PFSK-1 (cell line): ENCODE results near the gene SLC44A2.

Source experiments
- FOXP2 ChIP-seq: optimal IDR thresholded peaks from 2 replicates; pipeline ENCODE3; 2011; ENCODE audit warnings: borderline replicate concordance, control low read depth, inconsistent platforms; ENCODE audit not compliant: insufficient read depth; ENCODE audit errors: extremely low read length, extremely low read depth
- POLR2AphosphoS5 ChIP-seq: IDR thresholded peaks from 2 replicates; pipeline ENCODE4 v1.6.1; 2012; ENCODE audit warnings: low read depth, mild to moderate bottlenecking, control low read depth, low read length, moderate library complexity
- SIN3A ChIP-seq: IDR thresholded peaks from 2 replicates; pipeline ENCODE4 v1.6.1; 2012; ENCODE audit warnings: mild to moderate bottlenecking, low read length, moderate library complexity, borderline replicate concordance; ENCODE audit not compliant: insufficient read depth
- TAF1 ChIP-seq: IDR thresholded peaks from 2 replicates; pipeline ENCODE4 v1.6.1; 2012; ENCODE audit warnings: low read length, control low read depth, borderline replicate concordance; ENCODE audit not compliant: insufficient read depth
- TF ChIP-seq, protein P1 (sequence below), 2 experiments: IDR thresholded peaks; 2 replicates each; pipeline versions ENCODE4 v1.6.1 to v1.8.0; 2011 to 2012; ENCODE audit warnings: low read depth in 2 of 2, low read length in 2 of 2, control low read depth in 1 of 2, inconsistent platforms in 1 of 2, mild to moderate bottlenecking in 1 of 2, moderate library complexity in 1 of 2; ENCODE audit not compliant: insufficient read depth in 1 of 2

SLC44A2 gene

DNA sequence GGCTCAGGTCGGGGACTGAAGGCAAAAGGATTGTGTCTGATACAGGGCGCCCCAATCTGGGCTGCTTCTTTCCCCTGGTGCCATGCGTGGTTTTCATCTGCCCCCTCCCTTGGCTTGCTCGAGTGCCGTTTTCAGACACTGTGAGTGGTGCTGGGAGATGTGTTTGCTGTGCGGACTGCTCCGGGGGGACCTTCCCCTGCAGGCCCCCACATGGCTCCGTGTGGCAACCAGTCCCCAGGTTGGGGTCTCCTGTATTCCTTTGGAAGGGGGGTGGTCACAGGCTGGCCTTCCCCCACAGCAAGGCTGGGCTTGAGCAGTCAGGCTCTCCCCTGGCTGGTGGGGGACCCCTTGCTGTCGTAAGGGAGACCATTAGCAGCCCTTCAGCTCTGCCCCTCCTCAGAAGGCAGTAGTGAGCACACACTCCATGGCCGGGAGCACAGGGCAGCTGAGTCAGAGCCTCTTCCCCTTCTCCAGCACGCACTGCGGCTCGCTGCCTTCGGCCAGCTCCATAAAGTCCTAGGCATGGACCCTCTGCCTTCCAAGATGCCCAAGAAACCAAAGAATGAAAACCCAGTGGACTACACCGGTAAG, 55.3 kb downstream of the SLC44A2 start:
- TF ChIP-seq SIN3A: no peak
- TF ChIP-seq FOXP2: no peak
- TF ChIP-seq, protein P1, sequence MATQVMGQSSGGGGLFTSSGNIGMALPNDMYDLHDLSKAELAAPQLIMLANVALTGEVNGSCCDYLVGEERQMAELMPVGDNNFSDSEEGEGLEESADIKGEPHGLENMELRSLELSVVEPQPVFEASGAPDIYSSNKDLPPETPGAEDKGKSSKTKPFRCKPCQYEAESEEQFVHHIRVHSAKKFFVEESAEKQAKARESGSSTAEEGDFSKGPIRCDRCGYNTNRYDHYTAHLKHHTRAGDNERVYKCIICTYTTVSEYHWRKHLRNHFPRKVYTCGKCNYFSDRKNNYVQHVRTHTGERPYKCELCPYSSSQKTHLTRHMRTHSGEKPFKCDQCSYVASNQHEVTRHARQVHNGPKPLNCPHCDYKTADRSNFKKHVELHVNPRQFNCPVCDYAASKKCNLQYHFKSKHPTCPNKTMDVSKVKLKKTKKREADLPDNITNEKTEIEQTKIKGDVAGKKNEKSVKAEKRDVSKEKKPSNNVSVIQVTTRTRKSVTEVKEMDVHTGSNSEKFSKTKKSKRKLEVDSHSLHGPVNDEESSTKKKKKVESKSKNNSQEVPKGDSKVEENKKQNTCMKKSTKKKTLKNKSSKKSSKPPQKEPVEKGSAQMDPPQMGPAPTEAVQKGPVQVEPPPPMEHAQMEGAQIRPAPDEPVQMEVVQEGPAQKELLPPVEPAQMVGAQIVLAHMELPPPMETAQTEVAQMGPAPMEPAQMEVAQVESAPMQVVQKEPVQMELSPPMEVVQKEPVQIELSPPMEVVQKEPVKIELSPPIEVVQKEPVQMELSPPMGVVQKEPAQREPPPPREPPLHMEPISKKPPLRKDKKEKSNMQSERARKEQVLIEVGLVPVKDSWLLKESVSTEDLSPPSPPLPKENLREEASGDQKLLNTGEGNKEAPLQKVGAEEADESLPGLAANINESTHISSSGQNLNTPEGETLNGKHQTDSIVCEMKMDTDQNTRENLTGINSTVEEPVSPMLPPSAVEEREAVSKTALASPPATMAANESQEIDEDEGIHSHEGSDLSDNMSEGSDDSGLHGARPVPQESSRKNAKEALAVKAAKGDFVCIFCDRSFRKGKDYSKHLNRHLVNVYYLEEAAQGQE (IDR thresholded peaks at IDR 0.05; ENCODE audit: insufficient read depth in 1 of 2, low read depth in 2 of 2, low read length in 2 of 2): no peak

DNA sequence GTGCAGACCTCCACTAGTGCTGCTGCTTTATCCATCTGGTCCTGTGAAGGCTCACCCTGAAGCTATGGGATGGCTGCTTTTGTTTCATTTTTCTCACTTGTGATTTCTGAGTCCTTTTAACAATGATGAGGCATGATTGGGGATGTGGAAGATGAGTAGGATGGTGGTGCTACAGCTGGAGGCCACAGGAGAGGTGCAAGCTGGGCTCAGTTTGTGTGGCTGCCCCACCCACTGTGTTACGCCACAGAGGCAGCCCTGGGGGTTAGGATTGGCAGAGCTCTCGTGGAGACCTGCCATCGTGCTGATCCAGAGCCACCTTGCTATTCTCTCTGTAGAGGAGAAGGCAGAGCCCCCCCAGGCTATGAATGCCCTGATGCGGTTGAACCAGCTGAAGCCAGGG, 56.3 kb downstream of the SLC44A2 start:
- no peak for TF ChIP-seq SIN3A
- no peak for TF ChIP-seq FOXP2
- no peak for TF ChIP-seq TAF1

DNA sequence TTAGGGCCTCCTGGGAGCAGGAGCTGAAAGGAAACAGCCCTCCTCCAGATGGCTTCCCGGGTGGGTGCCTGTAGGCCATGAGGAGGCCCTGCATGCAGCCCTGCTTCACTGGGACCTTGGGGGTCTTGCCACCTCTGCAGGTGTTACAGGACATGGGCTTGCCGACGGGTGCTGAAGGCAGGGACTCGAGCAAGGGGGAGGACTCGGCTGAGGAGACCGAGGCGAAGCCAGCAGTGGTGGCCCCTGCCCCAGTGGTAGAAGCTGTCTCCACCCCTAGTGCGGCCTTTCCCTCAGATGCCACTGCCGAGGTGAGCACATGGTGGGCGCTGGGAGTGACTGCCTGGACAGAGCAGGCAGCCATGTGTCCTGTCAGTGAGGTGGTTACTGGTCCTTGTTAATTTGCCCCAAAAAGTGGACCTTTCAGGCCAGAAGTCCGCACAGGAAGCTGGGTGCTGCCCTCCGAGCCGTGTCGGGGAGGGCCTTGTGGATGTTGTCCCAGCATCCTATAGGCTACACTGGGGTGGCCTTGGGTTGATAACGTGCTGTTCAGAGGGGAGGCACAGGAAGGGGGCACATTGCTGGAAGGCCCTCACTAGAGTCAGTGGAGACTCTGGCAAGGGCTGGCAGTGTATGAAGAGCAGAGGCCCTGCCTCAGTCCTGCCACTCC, 57.2 kb downstream of the SLC44A2 start:
- TF ChIP-seq TAF1: no peak
- TF ChIP-seq FOXP2: no peak
- no peak for TF ChIP-seq POLR2AphosphoS5
- TF ChIP-seq, protein P1 (IDR thresholded peaks at IDR 0.05; ENCODE audit: insufficient read depth in 1 of 2, low read depth in 2 of 2, low read length in 2 of 2): no peak
- no peak for TF ChIP-seq SIN3A

DNA sequence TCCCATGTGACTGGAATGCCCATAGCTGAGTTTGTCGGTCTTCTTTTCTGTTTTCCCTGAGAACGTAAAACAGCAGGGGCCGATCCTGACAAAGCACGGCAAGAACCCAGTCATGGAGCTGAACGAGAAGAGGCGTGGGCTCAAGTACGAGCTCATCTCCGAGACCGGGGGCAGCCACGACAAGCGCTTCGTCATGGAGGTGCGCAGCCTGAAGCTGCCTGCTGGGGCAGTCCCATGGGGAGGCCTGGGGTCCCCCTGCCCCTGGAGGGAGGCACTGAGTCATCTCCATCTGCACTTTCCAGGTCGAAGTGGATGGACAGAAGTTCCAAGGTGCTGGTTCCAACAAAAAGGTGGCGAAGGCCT, 57.7 kb downstream of the SLC44A2 start:
- no peak for TF ChIP-seq POLR2AphosphoS5
- no peak for TF ChIP-seq FOXP2
- TF ChIP-seq SIN3A: no peak
- TF ChIP-seq TAF1: no peak
- TF ChIP-seq, protein P1 (IDR thresholded peaks at IDR 0.05; ENCODE audit: insufficient read depth in 1 of 2, low read depth in 2 of 2, low read length in 2 of 2): no peak

DNA sequence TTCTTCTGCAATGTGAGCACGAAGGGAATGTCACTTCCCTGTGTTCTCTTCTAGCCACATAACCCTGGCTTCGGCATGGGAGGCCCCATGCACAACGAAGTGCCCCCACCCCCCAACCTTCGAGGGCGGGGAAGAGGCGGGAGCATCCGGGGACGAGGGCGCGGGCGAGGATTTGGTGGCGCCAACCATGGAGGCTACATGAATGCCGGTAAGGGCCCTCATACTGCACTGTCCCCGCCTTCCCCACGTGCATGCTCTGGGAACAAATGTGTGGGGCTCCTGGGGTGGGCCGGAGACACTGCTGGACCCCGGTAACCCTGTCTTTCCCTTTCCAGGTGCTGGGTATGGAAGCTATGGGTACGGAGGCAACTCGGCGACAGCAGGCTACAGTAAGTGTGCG, 58.2 kb downstream of the SLC44A2 start:
- TF ChIP-seq POLR2AphosphoS5 (no peak), SIN3A (no peak), TAF1 (no peak), FOXP2 (no peak)
- TF ChIP-seq, protein P1 (IDR thresholded peaks at IDR 0.05; ENCODE audit: insufficient read depth in 1 of 2, low read depth in 2 of 2, low read length in 2 of 2): no peak
